IMR-90 (cell line): ENCODE measurements around the gene GTF3C1. TPM values are rescaled to one million over a fixed set of nuclear protein-coding genes. Genes with fewer than 3 reads are reported as not detected.

ENCODE experiments used
- ATAC-seq: fragments of 200-7000 bp; cut with Tn5 transposase; 2 replicates; pipeline ENCODE4 v1.9.1; 2020; ENCODE audit warnings: low read depth, mild to moderate bottlenecking, moderate library complexity
- BruUV-seq: library from RNA; stranded (reverse); fragments of 400-500 nt; replicated peaks from 2 replicates; lab custom pipeline; 2021; lab: Mats Ljungman, UMichigan
- CTCF ChIA-PET: fragments of 300-600 bp; formaldehyde crosslinking; extraction: SDS; loops from one replicate; lab custom pipeline; 2021; ENCODE audit warnings: antibody characterized with exemption; lab: Yijun Ruan, JAX
- POLR2A ChIA-PET: fragments of 300-600 bp; sonication (Branson Sonifier 250); formaldehyde crosslinking; loops from one replicate; lab custom pipeline; 2022; ENCODE audit warnings: antibody characterized with exemption; ENCODE audit not compliant: unreplicated experiment; lab: Charles Lee
- DNase-seq: peaks from one replicate; pipeline ENCODE4 v3.0.0; 2013
- H2AFZ ChIP-seq: replicated peaks from 2 replicates; pipeline ENCODE3; 2013; ENCODE audit warnings: low read length, mild to moderate bottlenecking; ENCODE audit not compliant: poor library complexity
- H2AK5ac ChIP-seq: 2 replicates; pipeline ENCODE4 v1.6.1; 2013; ENCODE audit warnings: low read depth, low read length, inconsistent platforms
- H2AK9ac ChIP-seq: replicated peaks from 2 replicates; pipeline ENCODE3; 2013; ENCODE audit warnings: mild to moderate bottlenecking, low read depth, low read length, moderate library complexity; ENCODE audit not compliant: poor library complexity
- H2BK120ac ChIP-seq: 2 replicates; pipeline ENCODE4 v1.6.1; 2013; ENCODE audit warnings: low read depth, low read length, inconsistent platforms
- H2BK15ac ChIP-seq: 3 replicates; pipeline ENCODE4 v1.6.1; 2013; ENCODE audit warnings: low read depth, low read length, inconsistent platforms
- H2BK20ac ChIP-seq: 2 replicates; pipeline ENCODE4 v1.6.1; 2013; ENCODE audit warnings: low read depth, mild to moderate bottlenecking, inconsistent platforms, low read length, moderate library complexity
- H2BK5ac ChIP-seq: 2 replicates; pipeline ENCODE4 v1.6.1; 2013; ENCODE audit warnings: mild to moderate bottlenecking, low read depth, low read length, inconsistent platforms; ENCODE audit not compliant: poor library complexity, severe bottlenecking
- H3K14ac ChIP-seq: replicated peaks from 2 replicates; pipeline ENCODE4 v1.6.1; 2013; ENCODE audit warnings: low read depth, low read length, inconsistent platforms
- H3K18ac ChIP-seq: 2 replicates; pipeline ENCODE4 v1.6.1; 2013; ENCODE audit warnings: low read depth, low read length, control low read depth
- H3K23ac ChIP-seq: 2 replicates; pipeline ENCODE4 v1.6.1; 2013; ENCODE audit warnings: low read depth, low read length, inconsistent platforms
- H3K27ac ChIP-seq: 2 replicates; pipeline ENCODE4 v1.5.1; 2013; ENCODE audit warnings: mild to moderate bottlenecking, control low read depth, low read length; ENCODE audit not compliant: insufficient read depth
- H3K27me3 ChIP-seq: 2 replicates; pipeline ENCODE4 v1.6.1; 2013; ENCODE audit warnings: low read length; ENCODE audit not compliant: control insufficient read depth, insufficient read depth
- H3K36me3 ChIP-seq: 2 replicates; pipeline ENCODE4 v1.6.1; 2013; ENCODE audit warnings: low read length, mixed read lengths; ENCODE audit not compliant: control insufficient read depth, insufficient read depth
- H3K4ac ChIP-seq: 2 replicates; pipeline ENCODE4 v1.6.1; 2013; ENCODE audit warnings: low read depth, low read length, inconsistent platforms
- H3K4me1 ChIP-seq: 2 replicates; pipeline ENCODE4 v1.6.1; 2013; ENCODE audit warnings: low read length, mixed read lengths; ENCODE audit not compliant: control insufficient read depth, insufficient read depth
- H3K4me2 ChIP-seq: 2 replicates; pipeline ENCODE4 v1.6.1; 2013; ENCODE audit warnings: low read depth, mild to moderate bottlenecking, control low read depth, low read length, moderate library complexity
- H3K4me3 ChIP-seq: 2 replicates; pipeline ENCODE4 v1.5.1; 2013; ENCODE audit warnings: low read depth, mild to moderate bottlenecking, control low read depth, low read length, moderate library complexity; ENCODE audit not compliant: insufficient read depth
- H3K56ac ChIP-seq: 2 replicates; pipeline ENCODE4 v1.6.1; 2013; ENCODE audit warnings: low read length, inconsistent platforms; ENCODE audit not compliant: insufficient read depth; ENCODE audit errors: extremely low read depth
- H3K79me1 ChIP-seq, 2 experiments: 2 replicates each; pipeline ENCODE4 v1.6.1; 2013; ENCODE audit warnings: low read length in 2 of 2, inconsistent platforms in 1 of 2, low read depth in 1 of 2
- H3K9ac ChIP-seq: 2 replicates; pipeline ENCODE4 v1.6.1; 2013; ENCODE audit warnings: low read depth, low read length, control low read depth
- H3K9me1 ChIP-seq: 2 replicates; pipeline ENCODE4 v1.6.1; 2013; ENCODE audit warnings: low read length, inconsistent platforms; ENCODE audit not compliant: insufficient read depth
- H3K9me3 ChIP-seq: 2 replicates; pipeline ENCODE4 v1.6.1; 2013; ENCODE audit warnings: low read length; ENCODE audit not compliant: control insufficient read depth, insufficient read depth
- H4K20me1 ChIP-seq: 2 replicates; pipeline ENCODE4 v1.6.1; 2013; ENCODE audit warnings: low read length, inconsistent platforms; ENCODE audit not compliant: insufficient read depth
- H4K5ac ChIP-seq: 2 replicates; pipeline ENCODE4 v1.6.1; 2013; ENCODE audit warnings: mild to moderate bottlenecking, low read depth, low read length, control low read depth
- H4K8ac ChIP-seq, 2 experiments: 2 replicates each; pipeline ENCODE4 v1.6.1; 2013; ENCODE audit warnings: low read depth in 2 of 2, low read length in 2 of 2, control low read depth in 1 of 2, inconsistent platforms in 1 of 2
- H4K91ac ChIP-seq: 2 replicates; pipeline ENCODE4 v1.6.1; 2013; ENCODE audit warnings: low read depth, low read length, inconsistent platforms; ENCODE audit not compliant: insufficient read depth
- BHLHE40 ChIP-seq: fragments of 150-350 bp; IDR thresholded peaks from 2 replicates; pipeline ENCODE4 v1.6.1; 2016; ENCODE audit warnings: mild to moderate bottlenecking, low read depth, low read length
- CEBPB ChIP-seq: IDR thresholded peaks from 2 replicates; pipeline ENCODE4 v1.6.1; 2012; ENCODE audit warnings: low read depth, low read length, improper control_type of control experiment
- CHD1 ChIP-seq: IDR thresholded peaks from 2 replicates; pipeline ENCODE4 v1.6.1; 2012; ENCODE audit warnings: low read depth, low read length, improper control_type of control experiment
- ELK1 ChIP-seq: fragments of 150-350 bp; IDR thresholded peaks from 2 replicates; pipeline ENCODE4 v1.6.1; 2016; ENCODE audit warnings: low read depth, mild to moderate bottlenecking, low read length, moderate library complexity, borderline replicate concordance
- FOS ChIP-seq: fragments of 150-350 bp; IDR thresholded peaks from 2 replicates; pipeline ENCODE4 v1.6.1; 2016; ENCODE audit warnings: low read depth, low read length
- MAFK ChIP-seq: IDR thresholded peaks from 2 replicates; pipeline ENCODE4 v1.6.1; 2012; ENCODE audit warnings: low read depth, low read length, improper control_type of control experiment
- MAZ ChIP-seq: IDR thresholded peaks from 2 replicates; pipeline ENCODE4 v1.6.1; 2012; ENCODE audit warnings: low read depth, mild to moderate bottlenecking, low read length, improper control_type of control experiment, moderate library complexity, borderline replicate concordance
- MXI1 ChIP-seq: IDR thresholded peaks from 2 replicates; pipeline ENCODE4 v1.6.1; 2012; ENCODE audit warnings: low read depth, mild to moderate bottlenecking, low read length, moderate library complexity, borderline replicate concordance
- NFE2L2 ChIP-seq: fragments of 150-350 bp; IDR thresholded peaks from 2 replicates; pipeline ENCODE4 v1.6.1; 2016; ENCODE audit warnings: low read depth, mild to moderate bottlenecking, low read length
- POLR2A ChIP-seq: IDR thresholded peaks from 2 replicates; pipeline ENCODE4 v1.6.1; 2012; ENCODE audit warnings: mild to moderate bottlenecking, low read depth, low read length
- RAD21 ChIP-seq: IDR thresholded peaks from 2 replicates; pipeline ENCODE4 v1.6.1; 2012; ENCODE audit warnings: low read length, improper control_type of control experiment
- RCOR1 ChIP-seq: IDR thresholded peaks from 2 replicates; pipeline ENCODE4 v1.6.1; 2012; ENCODE audit warnings: mild to moderate bottlenecking, low read length, improper control_type of control experiment; ENCODE audit not compliant: insufficient replicate concordance
- RFX5 ChIP-seq: IDR thresholded peaks from 2 replicates; pipeline ENCODE4 v1.8.0; 2012; ENCODE audit warnings: low read depth, mild to moderate bottlenecking, low read length, moderate library complexity
- SMC3 ChIP-seq: fragments of 150-350 bp; IDR thresholded peaks from 2 replicates; pipeline ENCODE4 v1.6.1; 2016; ENCODE audit warnings: low read depth, mild to moderate bottlenecking, antibody characterized with exemption, low read length, moderate library complexity
- USF2 ChIP-seq: fragments of 150-350 bp; IDR thresholded peaks from 2 replicates; pipeline ENCODE4 v1.6.1; 2017; ENCODE audit warnings: mild to moderate bottlenecking, antibody characterized with exemption, low read length, low read depth
- WGBS, 2 experiments: methylation state at CpG; one replicate each; pipeline versions ENCODE4 v1.1.5 to v1.1.7; 2013; ENCODE audit warnings: missing lambda C conversion rate in 2 of 2; ENCODE audit not compliant: insufficient read length in 1 of 2; ENCODE audit errors: extremely low coverage in 2 of 2; 5-methylcytosine and 5-hydroxymethylcytosine counted together
- dilution Hi-C: fragments of 300-500 bp; cut with HindIII; formaldehyde crosslinking; loops from one replicate; pipeline ENCODE4 v1.14.3; 2018; ENCODE audit warnings: low sequenced_read_pairs; ENCODE audit not compliant: unreplicated experiment
- in situ Hi-C: fragments of 300-500 bp; cut with MboI; formaldehyde crosslinking; loops from 3 replicates; pipeline ENCODE4 v1.14.3; 2019; ENCODE audit warnings: low sequenced_read_pairs, inconsistent platforms, mixed read lengths
- intact Hi-C: fragments of 100-400 bp; cut with micrococcal nuclease; formaldehyde crosslinking; loops from 2 replicates; pipeline ENCODE4 v1.10.0; 2022
- polyA plus RNA-seq, 3 experiments: library from polyadenylated mRNA; depleted of rRNA; stranded (reverse); fragments of >200 nt; gene quantifications; 2 replicates each; pipeline ENCODE4 v1.2.3, GENCODE V29; 2012; ENCODE audit warnings: low replicate concordance in 1 of 3
- total RNA-seq: library from RNA; depleted of rRNA; stranded (reverse); fragments of >200 nt; gene quantifications from 2 replicates; pipeline ENCODE4 v1.2.3, GENCODE V29; 2012
- TF ChIP-seq, protein P1 (sequence below): conservative IDR thresholded peaks from 2 replicates; pipeline ENCODE4 v1.5.1; 2012; ENCODE audit warnings: mild to moderate bottlenecking, low read depth, low read length, improper control_type of control experiment

Gene GTF3C1
- total and polyA plus RNA-seq, 2 of the 4 experiments (the other 2 are of a cell fraction): 50.8 to 68.1 TPM

DNA sequence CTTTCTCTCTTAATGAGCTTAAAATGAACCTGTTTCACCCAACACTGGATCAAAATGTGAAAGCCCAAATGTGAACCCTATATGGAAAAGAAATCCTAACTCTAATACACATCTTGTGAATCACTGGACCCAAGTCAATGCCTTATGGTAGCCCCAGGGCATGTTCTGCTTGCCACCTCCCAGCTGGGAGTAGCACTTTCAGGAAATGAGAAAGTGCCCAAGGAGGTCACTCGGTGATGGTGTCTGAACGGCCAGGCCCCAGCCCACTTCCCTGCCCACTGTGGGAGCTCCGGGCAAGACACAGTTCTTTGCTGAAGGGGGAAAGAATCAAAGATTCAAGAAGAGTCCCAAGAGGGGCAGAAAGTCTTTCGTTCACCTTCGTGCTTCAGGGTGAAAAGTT is 46.1 kb downstream of the GTF3C1 start:
- H3K14ac ChIP-seq: no peak overlapping the region
- H3K36me3 ChIP-seq: peaks cover 89% of the 10 kb centered on the region
- no peaks in the 10 kb centered on the region for H3K9me3 ChIP-seq
- in situ Hi-C loops (no loop called here), dilution Hi-C loops (no loop called here), intact Hi-C loops (no loop called here)
- peaks cover 0 to 3% of the 10 kb centered on the region in 2 experiments; a peak in 1 of 4 replicates for H3K79me1 ChIP-seq
- peaks cover 5% of the 10 kb centered on the region; the same call in 1 of the 2 replicates for H3K9me1 ChIP-seq
- no peak for ATAC-seq
- WGBS, 2 experiments: 100% methylated on average over 1 of the region's 5 CpGs; no CpG with 5 or more reads in 1 of the 2 experiments
- H4K20me1 ChIP-seq: no peaks in the 10 kb centered on the region
- no peak overlapping the region for H3K9ac ChIP-seq
- ChIA-PET POLR2A (no interaction called here), CTCF (no interaction called here)
- H3K23ac ChIP-seq: no peak overlapping the region
- H3K27ac ChIP-seq: no peak overlapping the region
- no peaks in the 10 kb centered on the region for H3K4me1 ChIP-seq
- H3K18ac ChIP-seq: no peak overlapping the region
- no peak overlapping the region for H3K4ac ChIP-seq
- H4K91ac ChIP-seq: no peak overlapping the region
- H2AK5ac ChIP-seq: no peak overlapping the region
- H4K5ac ChIP-seq: no peak overlapping the region
- DNase-seq: no peak
- no peaks in the 10 kb centered on the region for H3K27me3 ChIP-seq
- no peak overlapping the region for H2BK20ac ChIP-seq
- H2AK9ac ChIP-seq: no peak overlapping the region
- TF ChIP-seq CEBPB (no peak), RCOR1 (no peak), CHD1 (no peak), MXI1 (no peak), USF2 (no peak), FOS (no peak), RFX5 (no peak), POLR2A (no peak), NFE2L2 (no peak), MAZ (no peak), RAD21 (no peak), BHLHE40 (no peak), ELK1 (no peak), MAFK (no peak), SMC3 (no peak)
- TF ChIP-seq, protein P1, sequence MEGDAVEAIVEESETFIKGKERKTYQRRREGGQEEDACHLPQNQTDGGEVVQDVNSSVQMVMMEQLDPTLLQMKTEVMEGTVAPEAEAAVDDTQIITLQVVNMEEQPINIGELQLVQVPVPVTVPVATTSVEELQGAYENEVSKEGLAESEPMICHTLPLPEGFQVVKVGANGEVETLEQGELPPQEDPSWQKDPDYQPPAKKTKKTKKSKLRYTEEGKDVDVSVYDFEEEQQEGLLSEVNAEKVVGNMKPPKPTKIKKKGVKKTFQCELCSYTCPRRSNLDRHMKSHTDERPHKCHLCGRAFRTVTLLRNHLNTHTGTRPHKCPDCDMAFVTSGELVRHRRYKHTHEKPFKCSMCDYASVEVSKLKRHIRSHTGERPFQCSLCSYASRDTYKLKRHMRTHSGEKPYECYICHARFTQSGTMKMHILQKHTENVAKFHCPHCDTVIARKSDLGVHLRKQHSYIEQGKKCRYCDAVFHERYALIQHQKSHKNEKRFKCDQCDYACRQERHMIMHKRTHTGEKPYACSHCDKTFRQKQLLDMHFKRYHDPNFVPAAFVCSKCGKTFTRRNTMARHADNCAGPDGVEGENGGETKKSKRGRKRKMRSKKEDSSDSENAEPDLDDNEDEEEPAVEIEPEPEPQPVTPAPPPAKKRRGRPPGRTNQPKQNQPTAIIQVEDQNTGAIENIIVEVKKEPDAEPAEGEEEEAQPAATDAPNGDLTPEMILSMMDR: no peak
- H2BK15ac ChIP-seq: no peak overlapping the region
- H3K4me3 ChIP-seq: no peak overlapping the region
- H4K8ac ChIP-seq: no peak overlapping the region
- no peak overlapping the region for H2BK5ac ChIP-seq
- no peak overlapping the region for H3K56ac ChIP-seq
- no peak overlapping the region for H3K4me2 ChIP-seq
- H2BK120ac ChIP-seq: no peak overlapping the region
- no TSS peak for BruUV-seq
- no peak overlapping the region for H2AFZ ChIP-seq
